SK-N-SH treated with all-trans-retinoic acid at 6 μM for 48 hours (cell line): ENCODE data around the gene ZFYVE1.

Experiments used
- ATAC-seq: fragments of 200-7000 bp; cut with Tn5 transposase; 3 replicates; pipeline ENCODE4 v1.9.1; 2020; ENCODE audit warnings: mild to moderate bottlenecking, moderate library complexity
- ARNTL ChIP-seq: fragments of 450-650 bp; formaldehyde crosslinking; IDR thresholded peaks from 2 replicates; pipeline ENCODE4 v1.5.0; 2020; ENCODE audit warnings: low read depth, mild to moderate bottlenecking, moderate library complexity, borderline replicate concordance
- BACH2 ChIP-seq: fragments of 250-450 bp; sonication (Bioruptor Pico); IDR thresholded peaks from 2 replicates; pipeline ENCODE4 v1.9.0; 2021; ENCODE audit warnings: mild to moderate bottlenecking, borderline replicate concordance
- CSDC2 ChIP-seq: fragments of 250-450 bp; sonication (Bioruptor Pico); IDR thresholded peaks from 2 replicates; pipeline ENCODE4 v1.5.0; 2020; ENCODE audit warnings: mild to moderate bottlenecking, moderate library complexity
- ESRRG ChIP-seq: fragments of 250-450 bp; sonication (Bioruptor Pico); IDR thresholded peaks from 2 replicates; pipeline ENCODE4 v1.6.1; 2021; ENCODE audit warnings: mild to moderate bottlenecking
- GLIS3 ChIP-seq: fragments of 250-450 bp; sonication (Bioruptor Pico); IDR thresholded peaks from 2 replicates; pipeline ENCODE4 v1.5.0; 2020; ENCODE audit warnings: mild to moderate bottlenecking, moderate library complexity
- ISL1 ChIP-seq: fragments of 250-450 bp; sonication (Bioruptor Pico); IDR thresholded peaks from 2 replicates; pipeline ENCODE4 v2.1.2; 2022; ENCODE audit warnings: mild to moderate bottlenecking, moderate library complexity
- OSR1 ChIP-seq: fragments of 250-450 bp; sonication (Bioruptor Pico); IDR thresholded peaks from 2 replicates; pipeline ENCODE4 v1.8.0; 2022; ENCODE audit warnings: moderate library complexity, mild to moderate bottlenecking, inconsistent platforms
- PPARA ChIP-seq: fragments of 250-450 bp; sonication (Bioruptor Pico); IDR thresholded peaks from 2 replicates; pipeline ENCODE4 v1.5.0; 2020; ENCODE audit warnings: mild to moderate bottlenecking, borderline replicate concordance
- RARB ChIP-seq: fragments of 250-450 bp; sonication (Bioruptor Pico); IDR thresholded peaks from 2 replicates; pipeline ENCODE4 v1.8.0; 2021; ENCODE audit warnings: mild to moderate bottlenecking, moderate library complexity
- SNAI2 ChIP-seq: fragments of 250-450 bp; sonication (Bioruptor Pico); IDR thresholded peaks from 2 replicates; pipeline ENCODE4 v1.5.0; 2020; ENCODE audit warnings: mild to moderate bottlenecking, moderate library complexity
- TCF4 ChIP-seq: fragments of 250-450 bp; sonication (Bioruptor Pico); IDR thresholded peaks from 2 replicates; pipeline ENCODE4 v1.8.0; 2021; ENCODE audit warnings: mild to moderate bottlenecking, moderate library complexity, borderline replicate concordance
- TOX ChIP-seq: fragments of 250-450 bp; sonication (Bioruptor Pico); IDR thresholded peaks from 2 replicates; pipeline ENCODE4 v1.8.0; 2021; ENCODE audit warnings: mild to moderate bottlenecking, moderate library complexity, borderline replicate concordance
- ZC3H10 ChIP-seq: fragments of 250-450 bp; sonication (Bioruptor Pico); IDR thresholded peaks from 2 replicates; pipeline ENCODE4 v1.5.1; 2021; ENCODE audit warnings: mild to moderate bottlenecking, moderate library complexity
- ZFP3 ChIP-seq: fragments of 250-450 bp; sonication (Bioruptor Pico); IDR thresholded peaks from 2 replicates; pipeline ENCODE4 v1.5.0; 2020; ENCODE audit warnings: mild to moderate bottlenecking, moderate library complexity
- ZNF565 ChIP-seq: fragments of 450-650 bp; formaldehyde crosslinking; conservative IDR thresholded peaks from 2 replicates; pipeline ENCODE4 v1.5.0; 2020; ENCODE audit warnings: low read depth, mild to moderate bottlenecking, moderate library complexity
- ZNF70 ChIP-seq: fragments of 450-650 bp; formaldehyde crosslinking; IDR thresholded peaks from 2 replicates; pipeline ENCODE4 v1.5.0; 2020; ENCODE audit warnings: mild to moderate bottlenecking, moderate library complexity
- ZNF8 ChIP-seq: fragments of 450-650 bp; formaldehyde crosslinking; IDR thresholded peaks from 2 replicates; pipeline ENCODE4 v1.5.0; 2020; ENCODE audit warnings: mild to moderate bottlenecking, moderate library complexity
- TF ChIP-seq, protein P1 (sequence below): fragments of 250-450 bp; sonication (Bioruptor Pico); IDR thresholded peaks from 2 replicates; pipeline ENCODE4 v1.8.0; 2020; ENCODE audit warnings: mild to moderate bottlenecking, moderate library complexity, borderline replicate concordance
- TF ChIP-seq, protein P2 (sequence below): fragments of 250-450 bp; sonication (Bioruptor Pico); IDR thresholded peaks from 2 replicates; pipeline ENCODE4 v1.8.0; 2021; ENCODE audit warnings: low read depth, mild to moderate bottlenecking, moderate library complexity, borderline replicate concordance
- TF ChIP-seq, protein P3 (sequence below): fragments of 250-450 bp; sonication (Bioruptor Pico); IDR thresholded peaks from 2 replicates; pipeline ENCODE4 v1.5.1; 2020; ENCODE audit warnings: low read depth, mild to moderate bottlenecking, moderate library complexity
- TF ChIP-seq, protein P4 (sequence below): fragments of 250-450 bp; sonication (Bioruptor Pico); IDR thresholded peaks from 2 replicates; pipeline ENCODE4 v1.5.0; 2020; ENCODE audit warnings: mild to moderate bottlenecking, moderate library complexity

ZFYVE1 gene

DNA sequence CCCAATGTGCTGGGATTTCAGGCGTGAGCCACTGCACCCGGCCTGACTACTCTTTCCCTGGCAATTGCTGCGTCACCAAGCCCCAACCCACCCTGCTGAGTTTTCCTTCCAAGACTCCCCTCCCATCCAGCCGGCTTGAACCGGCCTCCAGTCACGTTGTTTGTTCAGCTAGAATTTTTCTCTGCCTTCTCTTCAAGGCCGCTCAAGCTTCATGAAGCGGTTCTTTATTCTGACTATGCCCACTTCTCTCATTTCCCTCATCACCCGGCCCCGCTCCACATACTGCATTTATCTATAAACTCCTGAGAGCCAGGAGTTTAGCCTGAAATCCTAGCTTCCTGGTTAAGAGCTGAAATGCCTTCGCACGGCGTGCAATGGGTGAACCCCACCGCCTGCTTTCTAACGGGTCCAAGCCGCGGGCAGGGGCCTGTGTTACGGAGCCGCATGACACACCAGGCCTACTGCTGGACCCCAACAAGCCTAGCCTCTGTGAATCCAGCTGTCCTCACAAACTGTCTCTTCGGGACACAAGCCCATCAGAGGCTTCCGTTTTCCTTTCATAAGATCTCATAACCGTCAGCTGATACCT, 101.6 kb downstream of the ZFYVE1 start (continued):
- no peak for TF ChIP-seq ZNF70
- no peak for TF ChIP-seq TOX (CRISPR knock-in tag)
- TF ChIP-seq PPARA: no peak

DNA sequence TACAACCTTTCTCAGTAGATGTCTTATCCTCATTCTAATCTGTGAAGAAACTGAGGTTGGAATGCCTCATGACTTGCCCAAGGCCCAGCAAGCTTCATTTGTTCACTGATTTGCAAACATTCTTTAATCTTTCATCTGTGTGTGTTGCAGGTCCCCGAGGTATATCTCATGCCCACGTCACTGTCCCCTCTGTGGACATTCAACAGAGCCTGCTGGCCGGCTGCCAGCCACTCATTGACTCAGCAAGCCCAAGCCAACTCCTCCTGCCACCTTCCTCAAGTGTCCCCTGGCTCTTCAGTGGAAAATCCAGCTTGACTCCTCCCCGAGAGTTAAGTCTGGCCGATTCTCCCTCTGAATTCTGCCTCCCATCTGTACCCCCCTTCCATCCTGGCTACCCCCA, 102.6 kb downstream of the ZFYVE1 start:
- no peak for ATAC-seq
- TF ChIP-seq TCF4 (CRISPR knock-in tag): no peak
- TF ChIP-seq SNAI2 (CRISPR knock-in tag): no peak
- TF ChIP-seq ISL1 (CRISPR knock-in tag): no peak
- TF ChIP-seq TOX (CRISPR knock-in tag): no peak
- TF ChIP-seq, protein P1, sequence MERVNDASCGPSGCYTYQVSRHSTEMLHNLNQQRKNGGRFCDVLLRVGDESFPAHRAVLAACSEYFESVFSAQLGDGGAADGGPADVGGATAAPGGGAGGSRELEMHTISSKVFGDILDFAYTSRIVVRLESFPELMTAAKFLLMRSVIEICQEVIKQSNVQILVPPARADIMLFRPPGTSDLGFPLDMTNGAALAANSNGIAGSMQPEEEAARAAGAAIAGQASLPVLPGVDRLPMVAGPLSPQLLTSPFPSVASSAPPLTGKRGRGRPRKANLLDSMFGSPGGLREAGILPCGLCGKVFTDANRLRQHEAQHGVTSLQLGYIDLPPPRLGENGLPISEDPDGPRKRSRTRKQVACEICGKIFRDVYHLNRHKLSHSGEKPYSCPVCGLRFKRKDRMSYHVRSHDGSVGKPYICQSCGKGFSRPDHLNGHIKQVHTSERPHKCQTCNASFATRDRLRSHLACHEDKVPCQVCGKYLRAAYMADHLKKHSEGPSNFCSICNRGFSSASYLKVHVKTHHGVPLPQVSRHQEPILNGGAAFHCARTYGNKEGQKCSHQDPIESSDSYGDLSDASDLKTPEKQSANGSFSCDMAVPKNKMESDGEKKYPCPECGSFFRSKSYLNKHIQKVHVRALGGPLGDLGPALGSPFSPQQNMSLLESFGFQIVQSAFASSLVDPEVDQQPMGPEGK (CRISPR knock-in tag): no peak
- TF ChIP-seq BACH2 (CRISPR knock-in tag): no peak
- TF ChIP-seq ZFP3 (CRISPR knock-in tag): no peak
- TF ChIP-seq ZNF8: no peak
- TF ChIP-seq, protein P2, sequence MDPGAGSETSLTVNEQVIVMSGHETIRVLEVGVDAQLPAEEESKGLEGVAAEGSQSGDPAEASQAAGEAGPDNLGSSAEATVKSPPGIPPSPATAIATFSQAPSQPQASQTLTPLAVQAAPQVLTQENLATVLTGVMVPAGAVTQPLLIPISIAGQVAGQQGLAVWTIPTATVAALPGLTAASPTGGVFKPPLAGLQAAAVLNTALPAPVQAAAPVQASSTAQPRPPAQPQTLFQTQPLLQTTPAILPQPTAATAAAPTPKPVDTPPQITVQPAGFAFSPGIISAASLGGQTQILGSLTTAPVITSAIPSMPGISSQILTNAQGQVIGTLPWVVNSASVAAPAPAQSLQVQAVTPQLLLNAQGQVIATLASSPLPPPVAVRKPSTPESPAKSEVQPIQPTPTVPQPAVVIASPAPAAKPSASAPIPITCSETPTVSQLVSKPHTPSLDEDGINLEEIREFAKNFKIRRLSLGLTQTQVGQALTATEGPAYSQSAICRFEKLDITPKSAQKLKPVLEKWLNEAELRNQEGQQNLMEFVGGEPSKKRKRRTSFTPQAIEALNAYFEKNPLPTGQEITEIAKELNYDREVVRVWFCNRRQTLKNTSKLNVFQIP: no peak
- no peak for TF ChIP-seq ARNTL
- no peak for TF ChIP-seq CSDC2 (CRISPR knock-in tag)
- TF ChIP-seq, protein P3, sequence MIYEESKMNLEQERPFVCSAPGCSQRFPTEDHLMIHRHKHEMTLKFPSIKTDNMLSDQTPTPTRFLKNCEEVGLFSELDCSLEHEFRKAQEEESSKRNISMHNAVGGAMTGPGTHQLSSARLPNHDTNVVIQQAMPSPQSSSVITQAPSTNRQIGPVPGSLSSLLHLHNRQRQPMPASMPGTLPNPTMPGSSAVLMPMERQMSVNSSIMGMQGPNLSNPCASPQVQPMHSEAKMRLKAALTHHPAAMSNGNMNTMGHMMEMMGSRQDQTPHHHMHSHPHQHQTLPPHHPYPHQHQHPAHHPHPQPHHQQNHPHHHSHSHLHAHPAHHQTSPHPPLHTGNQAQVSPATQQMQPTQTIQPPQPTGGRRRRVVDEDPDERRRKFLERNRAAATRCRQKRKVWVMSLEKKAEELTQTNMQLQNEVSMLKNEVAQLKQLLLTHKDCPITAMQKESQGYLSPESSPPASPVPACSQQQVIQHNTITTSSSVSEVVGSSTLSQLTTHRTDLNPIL (CRISPR knock-in tag): no peak
- no peak for TF ChIP-seq ZNF565 (CRISPR knock-in tag)
- no peak for TF ChIP-seq PPARA
- TF ChIP-seq OSR1 (CRISPR knock-in tag): no peak
- no peak for TF ChIP-seq RARB (CRISPR knock-in tag)
- TF ChIP-seq, protein P4, sequence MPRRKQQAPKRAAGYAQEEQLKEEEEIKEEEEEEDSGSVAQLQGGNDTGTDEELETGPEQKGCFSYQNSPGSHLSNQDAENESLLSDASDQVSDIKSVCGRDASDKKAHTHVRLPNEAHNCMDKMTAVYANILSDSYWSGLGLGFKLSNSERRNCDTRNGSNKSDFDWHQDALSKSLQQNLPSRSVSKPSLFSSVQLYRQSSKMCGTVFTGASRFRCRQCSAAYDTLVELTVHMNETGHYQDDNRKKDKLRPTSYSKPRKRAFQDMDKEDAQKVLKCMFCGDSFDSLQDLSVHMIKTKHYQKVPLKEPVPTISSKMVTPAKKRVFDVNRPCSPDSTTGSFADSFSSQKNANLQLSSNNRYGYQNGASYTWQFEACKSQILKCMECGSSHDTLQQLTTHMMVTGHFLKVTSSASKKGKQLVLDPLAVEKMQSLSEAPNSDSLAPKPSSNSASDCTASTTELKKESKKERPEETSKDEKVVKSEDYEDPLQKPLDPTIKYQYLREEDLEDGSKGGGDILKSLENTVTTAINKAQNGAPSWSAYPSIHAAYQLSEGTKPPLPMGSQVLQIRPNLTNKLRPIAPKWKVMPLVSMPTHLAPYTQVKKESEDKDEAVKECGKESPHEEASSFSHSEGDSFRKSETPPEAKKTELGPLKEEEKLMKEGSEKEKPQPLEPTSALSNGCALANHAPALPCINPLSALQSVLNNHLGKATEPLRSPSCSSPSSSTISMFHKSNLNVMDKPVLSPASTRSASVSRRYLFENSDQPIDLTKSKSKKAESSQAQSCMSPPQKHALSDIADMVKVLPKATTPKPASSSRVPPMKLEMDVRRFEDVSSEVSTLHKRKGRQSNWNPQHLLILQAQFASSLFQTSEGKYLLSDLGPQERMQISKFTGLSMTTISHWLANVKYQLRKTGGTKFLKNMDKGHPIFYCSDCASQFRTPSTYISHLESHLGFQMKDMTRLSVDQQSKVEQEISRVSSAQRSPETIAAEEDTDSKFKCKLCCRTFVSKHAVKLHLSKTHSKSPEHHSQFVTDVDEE (CRISPR knock-in tag): no peak
- TF ChIP-seq ZC3H10 (CRISPR knock-in tag): no peak
- TF ChIP-seq GLIS3: no peak
- no peak for TF ChIP-seq ZNF70

DNA sequence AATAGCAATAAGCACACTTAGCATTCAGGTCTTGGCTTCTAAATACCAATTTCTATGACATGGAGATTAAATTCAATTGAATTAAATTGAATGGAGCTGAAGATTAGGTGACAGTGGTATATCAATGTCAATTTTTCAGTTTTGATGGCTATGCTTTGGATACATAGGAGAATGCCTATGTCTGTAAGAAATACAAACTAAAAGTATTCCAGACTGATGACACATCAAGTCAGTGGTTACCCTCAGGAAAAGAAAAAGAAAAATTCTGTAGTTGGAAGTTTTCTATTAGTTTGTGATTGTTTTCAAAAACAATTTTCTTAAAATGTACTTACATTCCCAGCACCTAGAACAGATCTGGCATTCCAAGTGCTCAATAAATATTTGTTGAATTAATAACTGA, 105.5 kb downstream of the ZFYVE1 start:
- no peak for TF ChIP-seq ARNTL
- TF ChIP-seq, protein P1 (CRISPR knock-in tag): no peak
- no peak for TF ChIP-seq BACH2 (CRISPR knock-in tag)
- TF ChIP-seq RARB (CRISPR knock-in tag): no peak
- TF ChIP-seq TOX (CRISPR knock-in tag): no peak
- no peak for TF ChIP-seq TCF4 (CRISPR knock-in tag)
- TF ChIP-seq, protein P3 (CRISPR knock-in tag): no peak
- TF ChIP-seq, protein P4 (CRISPR knock-in tag): no peak
- no peak for TF ChIP-seq OSR1 (CRISPR knock-in tag)
- TF ChIP-seq SNAI2 (CRISPR knock-in tag): no peak
- no peak for TF ChIP-seq ZNF70
- no peak for TF ChIP-seq ESRRG
- TF ChIP-seq PPARA: no peak
- TF ChIP-seq GLIS3: no peak
- TF ChIP-seq ZC3H10 (CRISPR knock-in tag): no peak
- TF ChIP-seq CSDC2 (CRISPR knock-in tag): no peak
- ATAC-seq: no peak
